ENCODE measurements around the gene CHRNA10.
"Not testable (repeated sequence)": the region's sequence is repeated elsewhere in the genome, so short reads cannot be mapped to it uniquely, and the experiment has no call there.

The CHRNA10 gene

GRCh38 chr11:3664032-3664630, 7.1 kb downstream of the CHRNA10 start:
- no peak for DNase-seq

GRCh38 chr11:3662856-3663255, 8.3 kb downstream of the CHRNA10 start:
- DNase-seq, result no peak

DNA sequence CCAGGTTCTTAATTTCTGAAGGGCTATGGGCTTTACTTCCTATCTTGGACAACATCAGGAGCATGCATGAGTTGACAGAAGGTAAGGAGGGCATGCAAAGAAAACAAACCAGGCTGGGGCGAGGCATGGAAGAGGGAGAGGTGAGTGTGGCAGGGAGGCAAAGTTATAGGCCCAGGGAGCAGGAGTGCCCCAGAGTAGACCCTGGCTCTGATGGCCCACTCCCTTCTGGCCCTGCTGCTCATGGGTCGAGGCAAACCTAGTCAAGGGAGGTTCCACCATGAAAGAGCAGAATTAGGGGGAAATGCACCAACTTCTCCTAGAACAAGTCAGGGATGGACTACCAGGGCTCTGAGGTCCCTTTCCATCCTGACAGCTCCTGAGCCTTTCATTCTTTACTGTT, 10.2 kb downstream of the CHRNA10 start:
- no peak for DNase-seq

GRCh38 chr11:3659595-3660515, 11.3 kb downstream of the CHRNA10 start:
- DNase-seq, result no peak

DNA sequence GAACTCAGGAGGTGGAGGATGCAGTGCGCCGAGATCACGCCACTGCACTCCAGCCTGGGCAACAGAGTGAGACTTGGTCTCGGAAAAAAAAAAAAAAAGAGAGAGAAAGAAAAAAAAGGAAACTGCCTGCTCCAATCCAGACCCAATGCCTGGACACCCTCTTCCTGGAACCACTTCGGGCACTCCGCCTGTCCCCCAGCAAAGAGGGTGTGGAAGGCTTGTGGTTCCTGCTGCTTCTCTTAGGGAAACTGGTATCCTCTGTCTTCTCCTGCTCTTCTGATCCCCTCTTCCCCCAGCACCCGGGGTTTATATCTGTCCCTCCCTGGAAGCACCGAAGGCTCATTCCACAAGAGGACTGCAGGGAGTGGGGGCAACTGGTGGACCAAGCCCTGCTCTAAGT, 12.9 kb downstream of the CHRNA10 start:
- no peak for DNase-seq

- not testable (repeated sequence) for DNase-seq
Measured at GRCh38 chr11:3657331-3657730, 13.9 kb downstream of the CHRNA10 start.

GRCh38 chr11:3655547-3655946, 15.6 kb downstream of the CHRNA10 start:
- no peak for DNase-seq

DNA sequence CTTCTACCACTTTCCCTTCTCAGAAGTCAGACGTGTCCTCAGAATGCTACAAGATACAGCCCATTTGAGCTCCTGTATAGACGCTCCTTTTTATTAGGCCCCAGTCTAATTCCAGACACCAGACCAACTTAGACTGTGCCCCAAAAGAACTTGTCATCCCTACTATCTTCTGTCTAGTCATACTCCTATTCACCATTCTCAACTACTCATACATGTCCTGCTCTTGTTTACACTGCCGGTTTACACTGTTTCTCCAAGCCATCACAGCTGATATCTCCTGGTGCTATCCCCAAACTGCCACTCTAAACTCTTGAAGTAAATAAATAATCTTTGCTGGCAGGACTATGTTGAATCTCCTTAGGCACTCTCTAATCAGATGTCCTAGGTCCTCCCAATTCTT, 18.7 kb downstream of the CHRNA10 start:
- DNase-seq, result not testable (repeated sequence)

- DNase-seq, result not testable (repeated sequence)
Measured at GRCh38 chr11:3649374-3649773, 21.8 kb downstream of the CHRNA10 start.

GRCh38 chr11:3648843-3649242, 22.3 kb downstream of the CHRNA10 start:
- not testable (repeated sequence) for DNase-seq

DNA sequence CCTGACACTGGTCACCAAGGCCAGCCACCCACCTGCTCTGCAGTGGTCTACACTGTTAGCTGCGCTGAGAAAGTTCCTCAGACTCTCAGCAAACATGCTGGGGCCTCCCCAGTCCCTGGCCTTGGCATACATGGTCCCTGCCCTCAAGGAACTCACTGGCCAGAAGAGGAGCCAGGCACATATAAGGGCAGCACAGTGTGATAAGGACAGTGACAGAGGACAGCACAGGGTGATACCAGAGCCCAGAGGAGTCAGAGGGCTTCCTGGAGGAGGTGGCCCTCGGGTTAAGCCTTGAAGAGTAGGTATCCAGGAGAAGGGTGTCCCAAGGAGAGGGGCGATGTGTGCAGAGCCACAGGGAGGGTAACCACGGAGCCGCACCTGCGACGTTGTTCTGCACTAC, 25.6 kb downstream of the CHRNA10 start:
- no peak for DNase-seq

DNA sequence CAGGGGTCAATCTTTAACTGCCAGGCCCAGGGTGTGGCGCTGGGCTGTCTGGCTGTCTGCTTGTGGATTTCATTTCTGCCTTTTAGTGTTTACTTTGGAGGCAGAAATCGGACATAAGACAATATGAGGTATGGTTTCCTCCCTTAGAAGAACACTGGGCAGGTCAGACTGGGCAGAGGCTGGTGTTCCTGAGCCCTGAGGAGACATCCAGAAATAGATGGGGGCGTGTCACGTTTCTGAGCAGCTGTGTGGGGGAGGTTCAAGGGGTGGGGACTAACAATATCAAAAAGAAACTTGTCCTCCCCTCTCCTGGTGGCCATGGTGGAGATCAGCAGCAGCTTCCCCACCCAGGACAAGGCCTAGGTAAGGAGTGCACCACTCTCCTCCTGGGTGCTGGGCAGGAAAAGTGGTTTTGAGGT, 26.4 kb downstream of the CHRNA10 start, which contains the start of gene ART1:
TSS of gene ART1 (plus strand) at position 312 of the 419 bp plus-strand sequence. CDS start 14,086 bp downstream, outside the sequence.
- no peak for DNase-seq

DNA sequence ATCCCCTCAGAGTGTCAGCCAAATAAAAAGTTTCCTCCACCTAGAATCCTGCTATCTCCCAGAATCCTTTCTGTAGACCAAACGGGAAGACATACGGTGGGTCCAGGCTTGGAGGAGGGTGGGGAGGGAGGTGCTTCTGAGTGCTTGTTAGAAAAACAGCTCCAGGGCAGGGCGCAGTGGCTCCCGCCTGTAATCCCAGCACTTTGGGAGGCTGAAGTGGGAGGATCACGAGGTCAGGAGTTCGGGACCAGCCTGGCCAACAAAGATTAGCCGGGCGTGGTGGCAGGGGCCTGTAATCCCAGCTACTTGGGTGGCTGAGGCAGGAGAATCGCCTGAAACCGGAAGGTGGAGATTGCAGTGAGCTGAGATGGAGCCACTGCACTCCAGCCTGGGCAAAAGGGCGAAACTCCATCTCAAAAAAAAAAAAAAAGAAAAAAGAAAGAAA, 28.1 kb downstream of the CHRNA10 start:
- DNase-seq, result not testable (repeated sequence)

- DNase-seq, result peak; percentile 93
Measured at GRCh38 chr11:3642071-3642951, 28.9 kb downstream of the CHRNA10 start.

DNA sequence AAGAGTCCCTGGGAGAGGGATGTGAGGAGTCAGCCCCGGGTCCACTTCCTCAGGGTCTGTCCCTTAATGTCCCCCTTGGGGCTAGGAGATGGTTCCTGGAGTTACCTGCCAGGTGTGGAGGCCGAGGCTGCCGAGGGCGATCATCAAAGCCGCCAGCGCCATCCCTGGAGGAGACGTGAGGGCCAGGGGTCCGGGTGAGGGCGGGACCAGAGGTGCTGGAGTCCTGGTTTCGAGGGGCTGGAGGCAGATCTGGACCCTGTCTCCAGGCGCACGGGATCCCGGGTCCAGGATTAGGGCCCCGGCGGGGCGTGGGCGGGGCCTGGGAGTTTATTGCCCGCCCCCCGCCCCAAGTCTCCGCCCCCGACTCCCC, 29.5 kb downstream of the CHRNA10 start, which contains the start of gene ART5:
TSS of gene ART5 (minus strand) at position 292 of the 370 bp plus-strand sequence. CDS start at position 162, 130 bp downstream.
- no peak for DNase-seq

DNA sequence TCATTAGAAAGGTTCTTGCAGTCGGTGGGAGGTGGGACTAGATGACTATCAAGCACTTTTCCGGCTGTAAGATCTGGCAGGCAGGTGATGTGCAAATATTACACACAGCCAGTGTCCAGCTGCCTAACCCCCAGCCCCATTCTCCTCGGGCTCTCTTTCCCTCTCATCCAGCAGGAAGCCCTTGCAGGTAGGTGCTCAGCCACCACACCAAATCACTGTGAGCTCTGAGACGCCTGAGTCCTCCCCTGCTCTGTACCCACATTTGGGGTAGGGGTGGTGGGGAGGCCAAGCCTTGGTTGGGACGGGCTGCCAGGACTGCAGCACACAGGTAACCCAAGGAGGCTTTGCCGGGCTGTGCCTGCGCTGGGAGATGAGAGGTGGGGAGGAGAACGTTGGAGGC, 30.0 kb downstream of the CHRNA10 start:
- peak; percentile 9 for DNase-seq

DNA sequence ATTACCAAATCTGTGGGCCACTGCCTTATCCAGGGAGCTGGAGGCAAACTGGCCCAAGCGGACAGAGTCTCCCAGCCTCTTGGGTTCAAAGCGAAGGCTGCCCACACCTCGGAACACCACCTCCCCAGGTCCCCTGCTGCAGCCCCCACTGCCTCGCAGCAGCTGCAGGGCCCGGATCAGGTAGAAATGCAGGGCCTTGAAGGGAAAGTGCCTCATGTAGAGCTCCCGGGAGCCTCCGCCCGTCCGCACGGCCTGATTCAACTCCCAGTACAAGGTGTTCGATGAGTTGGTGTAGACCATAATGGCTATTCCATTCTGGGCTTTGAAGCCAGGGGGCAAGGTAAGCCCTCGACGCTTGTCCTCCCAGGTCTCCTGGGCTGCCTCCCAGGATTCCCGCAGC, 31.3 kb downstream of the CHRNA10 start:
- DNase-seq, result no peak

GRCh38 chr11:3638513-3638912, 32.7 kb downstream of the CHRNA10 start:
- DNase-seq, result no peak

DNA sequence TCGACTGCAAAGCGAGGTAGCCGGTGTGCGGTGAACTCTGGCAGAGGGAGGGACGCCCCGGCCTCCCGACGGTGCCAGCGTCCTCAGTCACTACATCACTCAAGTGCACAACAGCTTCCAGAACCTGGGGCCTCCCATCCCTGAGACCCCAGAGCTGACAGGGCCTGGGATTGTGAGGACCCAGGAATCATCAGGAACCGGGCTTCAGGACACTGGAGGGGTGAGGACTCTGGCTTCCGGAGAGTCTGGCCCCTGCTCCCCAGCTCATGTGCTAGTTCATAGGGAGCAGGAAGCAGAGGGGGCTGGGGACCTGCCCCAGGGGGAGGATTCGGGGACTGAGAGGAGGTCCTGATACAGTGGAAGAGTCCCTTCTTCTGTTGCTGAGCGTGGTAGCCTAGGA, 34.0 kb downstream of the CHRNA10 start:
- DNase-seq, result no peak

DNA sequence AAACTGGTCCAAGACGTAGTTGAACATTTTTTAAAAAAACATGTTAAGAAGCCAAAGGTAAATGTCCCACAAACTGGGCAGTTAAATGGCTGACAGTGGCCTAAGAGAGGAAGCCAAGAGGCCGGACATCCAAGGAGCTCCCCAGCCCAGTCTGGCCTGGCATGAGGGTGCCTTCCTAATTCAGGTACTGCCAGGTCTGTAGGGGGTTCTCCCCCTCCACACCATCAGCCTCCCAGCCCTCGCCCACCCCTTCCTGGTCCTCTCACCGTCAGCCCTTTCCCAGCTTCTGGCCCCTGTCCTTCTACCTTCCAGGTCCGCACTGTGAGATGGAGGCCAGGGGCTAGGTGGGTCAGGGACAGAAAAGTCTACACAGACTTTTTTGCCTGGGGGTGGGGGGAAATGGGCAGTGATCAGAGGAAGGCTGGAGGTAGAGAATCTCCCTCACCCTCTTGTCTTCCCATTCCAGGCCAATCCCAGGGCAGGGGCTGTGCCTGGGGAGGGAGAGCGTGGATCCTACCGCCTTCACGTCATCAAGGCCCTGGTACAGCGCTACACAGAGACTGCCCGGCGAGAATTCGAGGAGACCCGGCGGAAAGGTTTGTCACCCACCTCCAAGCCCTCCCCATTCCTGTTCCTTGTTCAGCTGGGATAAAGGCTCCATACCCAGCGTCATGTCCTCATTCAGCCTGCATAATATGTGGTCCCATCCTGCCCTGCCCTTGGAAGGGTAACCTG, 35.4 kb downstream of the CHRNA10 start:
- DNase-seq, result no peak

GRCh38 chr11:3632070-3632660, 39.0 kb downstream of the CHRNA10 start:
- no peak for DNase-seq

- DNase-seq, result no peak
Measured at GRCh38 chr11:3631331-3631730, 39.9 kb downstream of the CHRNA10 start.

Data from retina (tissue), 1 donor.